ENCODE results near the gene CLEC4A. TPM values are rescaled to one million over a fixed set of nuclear protein-coding genes. Genes with fewer than 3 reads are reported as not detected.

The CLEC4A gene
- total and polyA plus RNA-seq, 10 donors: 5.2 to 19.6 (median 9.1) TPM

GRCh38 chr12:8078398-8078797, 45.0 kb upstream of the CLEC4A start:
- TF ChIP-seq POLR2AphosphoS5 (IDR thresholded peaks at IDR 0.05): no peak
- peak in 8 of 11 experiments; percentile 11 to 38 (median 26) for TF ChIP-seq CTCF (IDR thresholded peaks at IDR 0.05 in 8 of 11, conservative IDR thresholded peaks at IDR 0.05 in 3 of 11)
- no peak for TF ChIP-seq POLR2A (IDR thresholded peaks at IDR 0.05)
- WGBS, 5 donors: 28 to 33% (median 31%) methylated on average over 4 of the region's 4 CpGs
- Histone ChIP-seq H3K4me3 (no peak overlapping the region), H3K36me3 (no peaks in the 10 kb centered on the region), H3K27ac (no peak overlapping the region), H3K27me3 (replicated peaks in 1 of 7) (no peaks in the 10 kb centered on the region), H3K9me3 (no peaks in the 10 kb centered on the region), H3K4me1 (peaks cover 18 to 65% (median 26%) of the 10 kb centered on the region in 6 donors)
- intact Hi-C loops (cut with DNase I; ENCODE audit: low total_unique reads): no loop called here
- no peak for DNase-seq

- Histone ChIP-seq H3K4me3 (no peak overlapping the region), H3K27me3 (replicated peaks in 1 of 7) (no peaks in the 10 kb centered on the region), H3K4me1 (peaks cover 21 to 70% (median 32%) of the 10 kb centered on the region in 6 donors), H3K27ac (no peak overlapping the region), H3K36me3 (peaks cover 0 to 3% (median 0%) of the 10 kb centered on the region in 6 donors), H3K9me3 (no peaks in the 10 kb centered on the region)
- WGBS, 5 donors: 78 to 95% (median 86%) methylated on average over 2 of the region's 2 CpGs
- DNase-seq: no peak
- TF ChIP-seq CTCF (IDR thresholded peaks at IDR 0.05 in 8 of 11, conservative IDR thresholded peaks at IDR 0.05 in 3 of 11) (no peak), POLR2A (IDR thresholded peaks at IDR 0.05) (no peak), POLR2AphosphoS5 (IDR thresholded peaks at IDR 0.05) (no peak)
- intact Hi-C loops (cut with DNase I; ENCODE audit: low total_unique reads): no loop called here
Measured at GRCh38 chr12:8078916-8079315, 44.5 kb upstream of the CLEC4A start.

- TF ChIP-seq POLR2A (IDR thresholded peaks at IDR 0.05) (no peak), CTCF (IDR thresholded peaks at IDR 0.05 in 8 of 11, conservative IDR thresholded peaks at IDR 0.05 in 3 of 11) (no peak), POLR2AphosphoS5 (IDR thresholded peaks at IDR 0.05) (no peak)
- peaks cover 0 to 9% (median 0%) of the 10 kb centered on the region in 6 donors for H3K36me3 ChIP-seq
- peak overlapping the region in 7 of 8 donors; percentile 16 to 99 (median 96) for H3K27ac ChIP-seq
- no peaks in the 10 kb centered on the region for H3K9me3 ChIP-seq
- no peaks in the 10 kb centered on the region for H3K27me3 ChIP-seq (replicated peaks in 1 of 7)
- intact Hi-C loops (cut with DNase I; ENCODE audit: low total_unique reads): no loop called here
- peak overlapping the region in 1 of 8 donors; percentile 4 for H3K4me3 ChIP-seq
- DNase-seq: no peak
- H3K4me1 ChIP-seq: peaks cover 21 to 82% (median 42%) of the 10 kb centered on the region in 6 donors
Measured at GRCh38 chr12:8080120-8080519, 43.3 kb upstream of the CLEC4A start.

- WGBS, 5 donors: 1 to 4% (median 2%) methylated on average over 15 of the region's 15 CpGs
- TF ChIP-seq POLR2AphosphoS5 (IDR thresholded peaks at IDR 0.05) (no peak), POLR2A (IDR thresholded peaks at IDR 0.05) (no peak), CTCF (IDR thresholded peaks at IDR 0.05 in 8 of 11, conservative IDR thresholded peaks at IDR 0.05 in 3 of 11) (no peak)
- no peaks in the 10 kb centered on the region for H3K9me3 ChIP-seq
- H3K27me3 ChIP-seq (replicated peaks in 1 of 7): no peaks in the 10 kb centered on the region
- peaks cover 21 to 89% (median 49%) of the 10 kb centered on the region in 6 donors for H3K4me1 ChIP-seq
- no peak for DNase-seq
- peak overlapping the region; percentile 91 to 99 (median 96) for H3K27ac ChIP-seq
- H3K36me3 ChIP-seq: peaks cover 0 to 18% (median 3%) of the 10 kb centered on the region in 6 donors
- H3K4me3 ChIP-seq: peak overlapping the region; percentile 61 to 89 (median 76)
- intact Hi-C loops (cut with DNase I; ENCODE audit: low total_unique reads): no loop called here
Measured at GRCh38 chr12:8081251-8081920, 42.0 kb upstream of the CLEC4A start.

Data from spleen (tissue), 11 donors.